ENCODE measurements around the gene KMT2D.

Gene KMT2D

DNA sequence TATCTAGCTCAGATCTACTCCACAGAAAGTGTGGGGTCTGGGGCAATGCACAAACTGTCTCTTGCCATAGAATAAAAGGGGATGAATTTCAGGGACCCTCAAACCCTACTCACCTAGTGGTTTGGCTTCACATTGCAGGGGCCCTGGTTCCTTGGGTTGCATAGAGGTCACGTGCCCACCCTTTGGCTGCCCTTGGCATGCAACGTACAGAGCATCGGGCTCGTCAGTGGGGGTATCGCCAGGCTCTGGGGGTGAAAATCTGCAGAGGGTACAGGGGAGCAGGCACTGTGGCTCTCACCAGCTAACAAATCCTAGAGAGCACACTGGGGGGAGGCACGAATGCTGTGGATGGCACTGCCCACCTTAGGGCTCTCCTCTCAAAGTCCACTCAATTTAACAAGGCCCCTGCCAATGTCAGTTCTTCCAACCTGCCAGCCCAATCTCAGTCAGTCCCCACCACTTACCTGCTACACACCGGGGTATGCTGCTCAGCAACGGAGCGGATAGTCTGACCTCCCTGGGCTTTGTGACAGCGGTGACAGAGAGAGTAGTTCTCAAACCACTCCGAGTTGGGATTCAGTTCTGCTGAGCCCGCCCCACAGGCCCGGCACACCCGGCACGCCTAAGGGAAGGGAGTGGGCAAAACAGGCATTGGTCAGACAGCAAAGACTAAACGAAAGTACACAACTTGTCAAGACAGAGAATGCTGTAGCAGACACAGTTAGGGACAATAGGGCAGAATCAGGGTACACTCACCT, 8.0 kb downstream of the KMT2D start:
- Histone ChIP-seq H3K9ac (ENCODE audit: low read depth, low read length) (no peak overlapping the region), H3K36me3 (ENCODE audit: insufficient read depth, low read length) (peaks cover 29% of the 10 kb centered on the region), H3K4me1 (ENCODE audit: insufficient read depth, low read length) (peaks cover 19% of the 10 kb centered on the region), H3K9me3 (ENCODE audit: control insufficient read depth, insufficient read depth, low read length) (no peaks in the 10 kb centered on the region)

- H3K36me3 ChIP-seq (ENCODE audit: insufficient read depth, low read length): peaks cover 30% of the 10 kb centered on the region
- peaks cover 12% of the 10 kb centered on the region for H3K4me1 ChIP-seq (ENCODE audit: insufficient read depth, low read length)
- no peaks in the 10 kb centered on the region for H3K9me3 ChIP-seq (ENCODE audit: control insufficient read depth, insufficient read depth, low read length)
- no peak overlapping the region for H3K9ac ChIP-seq (ENCODE audit: low read depth, low read length)
Observed at GRCh38 chr12:49051777-49052438, 8.7 kb downstream of the KMT2D start.

- H3K4me1 ChIP-seq (ENCODE audit: insufficient read depth, low read length): peaks cover 7% of the 10 kb centered on the region
- no peak overlapping the region for H3K9ac ChIP-seq (ENCODE audit: low read depth, low read length)
- peaks cover 30% of the 10 kb centered on the region for H3K36me3 ChIP-seq (ENCODE audit: insufficient read depth, low read length)
- H3K9me3 ChIP-seq (ENCODE audit: control insufficient read depth, insufficient read depth, low read length): no peaks in the 10 kb centered on the region
Observed at GRCh38 chr12:49051373-49051764, 9.2 kb downstream of the KMT2D start.

DNA sequence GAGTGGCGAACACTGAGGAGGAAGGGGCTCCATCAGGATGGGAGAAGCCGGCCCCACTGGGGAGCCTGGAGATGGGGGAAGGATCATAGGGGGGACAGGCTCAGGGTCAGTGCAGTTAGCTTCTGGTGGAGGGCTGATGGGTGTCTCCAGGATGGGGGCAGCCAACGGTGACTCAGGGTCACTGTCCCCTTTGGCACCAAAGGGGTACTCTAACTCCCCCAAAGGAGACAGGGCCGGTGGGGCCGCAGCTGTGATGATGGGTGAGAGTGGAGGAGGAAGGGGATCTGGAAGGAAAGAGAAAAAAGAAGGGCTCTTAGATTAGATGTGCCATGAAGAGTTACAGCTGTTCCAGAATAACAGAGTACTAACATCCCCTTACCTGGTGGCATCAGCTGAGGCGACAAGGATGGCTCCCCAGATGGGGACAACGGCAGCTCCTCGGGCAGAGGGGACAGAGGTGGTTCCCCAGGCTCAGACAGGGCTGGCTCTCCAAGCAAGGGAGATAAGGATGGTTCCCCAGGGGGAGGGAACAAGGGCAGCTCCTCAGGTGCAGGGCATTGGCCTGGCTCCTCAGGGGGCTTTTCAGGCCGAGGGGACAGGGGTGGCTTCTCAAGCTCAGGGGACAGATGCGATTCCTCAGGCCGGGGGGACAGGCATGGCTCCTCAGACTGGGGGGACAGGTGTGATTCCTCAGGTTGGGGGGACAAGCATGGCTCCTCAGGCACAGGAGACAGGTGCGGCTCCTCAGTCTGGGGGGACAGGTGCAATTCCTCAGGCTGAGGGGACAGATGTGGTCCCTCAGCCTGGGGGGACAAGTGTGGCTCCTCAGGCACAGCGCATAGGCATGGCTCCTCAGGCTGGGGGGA, 9.9 kb downstream of the KMT2D start:
- Histone ChIP-seq H3K9ac (ENCODE audit: low read depth, low read length) (no peak overlapping the region), H3K36me3 (ENCODE audit: insufficient read depth, low read length) (peaks cover 35% of the 10 kb centered on the region), H3K9me3 (ENCODE audit: control insufficient read depth, insufficient read depth, low read length) (no peaks in the 10 kb centered on the region), H3K4me1 (ENCODE audit: insufficient read depth, low read length) (0 out of 2 replicates have a peak, but pooled peaks cover 2% of the 10 kb centered on the region)

GRCh38 chr12:49049566-49050224, 10.9 kb downstream of the KMT2D start:
- H3K9me3 ChIP-seq (ENCODE audit: control insufficient read depth, insufficient read depth, low read length): no peaks in the 10 kb centered on the region
- no peak overlapping the region for H3K9ac ChIP-seq (ENCODE audit: low read depth, low read length)
- no peaks in the 10 kb centered on the region for H3K4me1 ChIP-seq (ENCODE audit: insufficient read depth, low read length)
- peaks cover 35% of the 10 kb centered on the region for H3K36me3 ChIP-seq (ENCODE audit: insufficient read depth, low read length)

GRCh38 chr12:49048953-49049352, 11.6 kb downstream of the KMT2D start:
- Histone ChIP-seq H3K4me1 (ENCODE audit: insufficient read depth, low read length) (no peaks in the 10 kb centered on the region), H3K36me3 (ENCODE audit: insufficient read depth, low read length) (peaks cover 35% of the 10 kb centered on the region), H3K9ac (ENCODE audit: low read depth, low read length) (no peak overlapping the region), H3K9me3 (ENCODE audit: control insufficient read depth, insufficient read depth, low read length) (no peaks in the 10 kb centered on the region)

- Histone ChIP-seq H3K9me3 (ENCODE audit: control insufficient read depth, insufficient read depth, low read length) (no peaks in the 10 kb centered on the region), H3K4me1 (ENCODE audit: insufficient read depth, low read length) (no peaks in the 10 kb centered on the region), H3K9ac (ENCODE audit: low read depth, low read length) (no peak overlapping the region), H3K36me3 (ENCODE audit: insufficient read depth, low read length) (peaks cover 46% of the 10 kb centered on the region)
Observed at GRCh38 chr12:49046129-49046895, 14.3 kb downstream of the KMT2D start.

DNA sequence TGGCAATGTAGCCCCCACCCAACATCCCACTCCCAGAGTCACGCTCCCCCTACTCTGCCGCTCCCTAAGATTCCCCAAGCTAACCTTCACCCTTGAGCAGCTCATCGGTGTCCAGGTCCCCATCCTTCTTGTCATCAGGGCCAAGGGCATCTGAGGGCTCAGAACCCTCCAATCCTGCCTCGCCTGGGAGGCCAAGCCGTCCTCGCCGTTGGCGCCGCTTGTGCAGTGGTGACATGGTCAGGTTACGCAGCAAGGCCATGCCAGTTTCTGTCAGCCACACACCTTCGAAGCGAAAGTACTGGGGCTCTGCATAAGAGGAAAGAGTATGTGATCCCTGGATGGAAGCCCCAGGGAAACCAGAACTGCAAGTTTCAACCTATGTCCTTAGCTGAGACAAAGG, 15.9 kb downstream of the KMT2D start:
- Histone ChIP-seq H3K4me1 (ENCODE audit: insufficient read depth, low read length) (no peaks in the 10 kb centered on the region), H3K36me3 (ENCODE audit: insufficient read depth, low read length) (peaks cover 40% of the 10 kb centered on the region), H3K9me3 (ENCODE audit: control insufficient read depth, insufficient read depth, low read length) (no peaks in the 10 kb centered on the region), H3K9ac (ENCODE audit: low read depth, low read length) (no peak overlapping the region)

- Histone ChIP-seq H3K4me1 (ENCODE audit: insufficient read depth, low read length) (no peaks in the 10 kb centered on the region), H3K9me3 (ENCODE audit: control insufficient read depth, insufficient read depth, low read length) (no peaks in the 10 kb centered on the region), H3K36me3 (ENCODE audit: insufficient read depth, low read length) (peaks cover 36% of the 10 kb centered on the region), H3K9ac (ENCODE audit: low read depth, low read length) (no peak overlapping the region)
Observed at GRCh38 chr12:49043856-49044258, 16.7 kb downstream of the KMT2D start.

GRCh38 chr12:49043241-49043640, 17.4 kb downstream of the KMT2D start:
- no peak overlapping the region for H3K9ac ChIP-seq (ENCODE audit: low read depth, low read length)
- no peaks in the 10 kb centered on the region for H3K4me1 ChIP-seq (ENCODE audit: insufficient read depth, low read length)
- H3K36me3 ChIP-seq (ENCODE audit: insufficient read depth, low read length): peaks cover 33% of the 10 kb centered on the region
- no peaks in the 10 kb centered on the region for H3K9me3 ChIP-seq (ENCODE audit: control insufficient read depth, insufficient read depth, low read length)

GRCh38 chr12:49041881-49042484, 18.6 kb downstream of the KMT2D start:
- Histone ChIP-seq H3K9me3 (ENCODE audit: control insufficient read depth, insufficient read depth, low read length) (no peaks in the 10 kb centered on the region), H3K36me3 (ENCODE audit: insufficient read depth, low read length) (peaks cover 26% of the 10 kb centered on the region), H3K4me1 (ENCODE audit: insufficient read depth, low read length) (no peaks in the 10 kb centered on the region), H3K9ac (ENCODE audit: low read depth, low read length) (no peak overlapping the region)

GRCh38 chr12:49041036-49041880, 19.3 kb downstream of the KMT2D start:
- Histone ChIP-seq H3K9me3 (ENCODE audit: control insufficient read depth, insufficient read depth, low read length) (no peaks in the 10 kb centered on the region), H3K4me1 (ENCODE audit: insufficient read depth, low read length) (no peaks in the 10 kb centered on the region), H3K9ac (ENCODE audit: low read depth, low read length) (no peak overlapping the region), H3K36me3 (ENCODE audit: insufficient read depth, low read length) (peaks cover 31% of the 10 kb centered on the region)
